ENCODE measurements around the gene RALGPS2. TPM values are rescaled to one million over a fixed set of nuclear protein-coding genes. Genes with fewer than 3 reads are reported as not detected.

The RALGPS2 gene
- total and polyA plus RNA-seq, 2 of the 8 experiments (the other 6 are each of a cell fraction or from before 2014, with no cell fraction given) = 6.7 to 38.0 TPM

DNA sequence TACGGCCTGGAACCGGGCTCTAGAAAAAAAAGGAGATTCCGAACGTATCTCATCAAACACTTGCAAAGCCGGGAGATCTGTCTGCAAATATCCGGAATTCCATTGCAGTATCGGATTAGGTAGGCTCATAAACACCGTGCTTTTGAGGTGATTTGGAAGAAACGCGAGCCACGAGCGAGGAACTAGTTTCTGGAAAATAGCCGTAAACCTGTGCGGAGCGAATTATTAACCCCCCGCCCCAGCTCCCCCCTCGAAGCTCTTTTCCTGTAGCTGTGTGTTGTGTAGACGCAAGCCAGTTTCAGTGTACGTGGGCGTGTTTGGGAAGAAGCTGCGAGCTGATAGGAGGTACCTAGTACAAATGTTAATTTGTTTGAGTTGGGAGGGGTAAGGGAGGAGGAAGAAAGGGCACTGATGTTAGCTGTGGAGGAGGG is 1.1 kb downstream of the RALGPS2 start:
- Histone ChIP-seq H3K14ac (ENCODE audit: insufficient read length) (no peak overlapping the region), H4K8ac (ENCODE audit: extremely low read depth, insufficient read depth, low read length) (peak overlapping the region; percentile 93; the same call in 1 of the 2 replicates), H3K4me2 (ENCODE audit: insufficient read depth in 1 of 2, low read depth in 2 of 2, low read length in 2 of 2) (peak overlapping the region; percentile 71 to 79), H3K23me2 (ENCODE audit: low read depth, low read length) (peaks cover 5% of the 10 kb centered on the region), H3K79me2 (ENCODE audit: control insufficient read depth in 1 of 2, insufficient read depth in 2 of 2, low read length in 2 of 2) (peaks cover 0 to 47% of the 10 kb centered on the region in 2 experiments; a peak in 2 of 4 replicates), H2BK20ac (ENCODE audit: low read length) (no peak overlapping the region), H3K4ac (replicated peaks; ENCODE audit: insufficient read length, low read depth, low read length) (peak overlapping the region; percentile 69), H2AK5ac (ENCODE audit: low read depth, low read length) (no peak overlapping the region), H3K4me3 (ENCODE audit: extremely low read depth in 1 of 4, insufficient read depth in 2 of 4, low read depth in 3 of 4, low read length in 4 of 4) (peak overlapping the region; percentile 63 to 89 (median 84)), H4K20me1 (replicated peaks in 1 of 2; ENCODE audit: control insufficient read depth in 1 of 2, insufficient read depth in 2 of 2, low read length in 2 of 2) (no peaks in the 10 kb centered on the region), H4K5ac (ENCODE audit: insufficient read length, low read depth, low read length) (peak overlapping the region; percentile 89), H4K91ac (replicated peaks; ENCODE audit: insufficient read length, low read length) (no peak overlapping the region), H3K56ac (replicated peaks; ENCODE audit: insufficient read length, low read depth, low read length) (no peak overlapping the region), H3K27me3 (replicated peaks in 1 of 4; ENCODE audit: control insufficient read depth in 3 of 4, extremely low read depth in 1 of 4, insufficient read depth in 3 of 4, low read length in 3 of 4) (no peaks in the 10 kb centered on the region), H3K9me3 (ENCODE audit: insufficient read depth in 2 of 2, low read depth in 1 of 2, low read length in 1 of 2) (no peaks in the 10 kb centered on the region), H3K4me1 (replicated peaks in 1 of 4; ENCODE audit: control insufficient read depth in 3 of 4, insufficient read depth in 4 of 4, low read length in 3 of 4) (peaks cover 0 to 4% (median 3%) of the 10 kb centered on the region in 4 experiments; a peak in 5 of 7 replicates), H2BK120ac (replicated peaks; ENCODE audit: low read depth, low read length) (no peak overlapping the region), H3K36me3 (ENCODE audit: control insufficient read depth in 2 of 4, insufficient read depth in 4 of 4, low read length in 3 of 4) (no peaks in the 10 kb centered on the region), H2BK15ac (ENCODE audit: low read length) (no peak overlapping the region), H2AFZ (ENCODE audit: low read length) (no peak overlapping the region), H3K23ac (ENCODE audit: insufficient read length) (no peak overlapping the region), H3K9ac (replicated peaks in 1 of 4; ENCODE audit: extremely low read depth in 1 of 4, low read depth in 3 of 4, low read length in 3 of 4) (peak overlapping the region; percentile 73 to 94 (median 87)), H2BK5ac (ENCODE audit: low read depth, low read length) (peak overlapping the region; percentile 94; the same call in 1 of the 2 replicates), H2BK12ac (ENCODE audit: low read depth, low read length) (peak overlapping the region; percentile 84; the same call in 1 of the 2 replicates), H3K79me1 (ENCODE audit: low read depth, low read length) (no peaks in the 10 kb centered on the region; the same call in 1 of the 2 replicates), H3K27ac (ENCODE audit: low read depth, low read length) (peak overlapping the region; percentile 83), H3K18ac (ENCODE audit: extremely low read depth, low read length) (no peak overlapping the region)
- WGBS, 2 experiments (ENCODE audit: extremely low coverage in 1 of 2, insufficient coverage in 1 of 2, insufficient read length in 1 of 2, insufficient replicate concordance in 2 of 2, low coverage in 1 of 2, low lambda C conversion rate in 2 of 2, missing lambda C conversion rate in 1 of 2) = 2% methylated on average over 19 of the region's 21 CpGs; no CpG with 5 or more reads in 1 of the 2 experiments
- FAIRE-seq (peak; percentile 90), DNase-seq (ENCODE audit: low read depth in 1 of 2, low spot score in 2 of 2) (peak in 1 of 2 experiments; percentile 76)
- CTCF ChIA-PET (ENCODE audit: partially characterized antibody) = interaction anchor here (0.6 to 1.7 kb wide), 8 partner anchors 23 to 276 kb away, joined by 3 to 7 read pairs (median 4); no protein-coding TSS in a partner anchor
- POLR2A ChIA-PET (ENCODE audit: partially characterized antibody) = interaction anchor here (0.9 to 2.9 kb wide), 4 partner anchors 11 to 277 kb away, joined by 3 to 21 read pairs (median 4); no protein-coding TSS in a partner anchor
- TF ChIP-seq TEAD4 (IDR thresholded peaks at IDR 0.05; ENCODE audit: low read depth, low read length) (no peak), SIN3A (conservative IDR thresholded peaks at IDR 0.05 in 1 of 2, IDR thresholded peaks at IDR 0.05 in 1 of 2; ENCODE audit: low read depth in 1 of 2, low read length in 2 of 2) (0 out of 4 replicates have a peak, but pooled peaks have one; percentile 15 to 53), POLR2A (IDR thresholded peaks at IDR 0.05; ENCODE audit: control extremely low read depth in 1 of 2, low read depth in 2 of 2, low read length in 2 of 2) (peak in 1 of 2 experiments; percentile 49; a peak in 2 of 3 replicates), EGR1 (IDR thresholded peaks at IDR 0.05; ENCODE audit: borderline replicate concordance, low read depth, low read length) (peak; percentile 90; the same call in 1 of the 2 replicates), ASH2L (IDR thresholded peaks at IDR 0.05; ENCODE audit: low read length) (peak; percentile 68), SRF (IDR thresholded peaks at IDR 0.05; ENCODE audit: low read depth, low read length) (no peak), TBP (IDR thresholded peaks at IDR 0.05; ENCODE audit: low read depth, low read length) (peak; percentile 31; the same call in 1 of the 2 replicates), SP1 (IDR thresholded peaks at IDR 0.05; ENCODE audit: low read depth, low read length) (0 out of 2 replicates have a peak, but pooled peaks have one; percentile 8), NRF1 (IDR thresholded peaks at IDR 0.05; ENCODE audit: low read depth, low read length) (no peak), BRCA1 (IDR thresholded peaks at IDR 0.05; ENCODE audit: low read depth, low read length) (no peak), POLR2AphosphoS5 (IDR thresholded peaks at IDR 0.05; ENCODE audit: low read depth, low read length) (peak; percentile 65)
- TF ChIP-seq, protein P1, sequence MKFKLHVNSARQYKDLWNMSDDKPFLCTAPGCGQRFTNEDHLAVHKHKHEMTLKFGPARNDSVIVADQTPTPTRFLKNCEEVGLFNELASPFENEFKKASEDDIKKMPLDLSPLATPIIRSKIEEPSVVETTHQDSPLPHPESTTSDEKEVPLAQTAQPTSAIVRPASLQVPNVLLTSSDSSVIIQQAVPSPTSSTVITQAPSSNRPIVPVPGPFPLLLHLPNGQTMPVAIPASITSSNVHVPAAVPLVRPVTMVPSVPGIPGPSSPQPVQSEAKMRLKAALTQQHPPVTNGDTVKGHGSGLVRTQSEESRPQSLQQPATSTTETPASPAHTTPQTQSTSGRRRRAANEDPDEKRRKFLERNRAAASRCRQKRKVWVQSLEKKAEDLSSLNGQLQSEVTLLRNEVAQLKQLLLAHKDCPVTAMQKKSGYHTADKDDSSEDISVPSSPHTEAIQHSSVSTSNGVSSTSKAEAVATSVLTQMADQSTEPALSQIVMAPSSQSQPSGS (IDR thresholded peaks at IDR 0.05; ENCODE audit: low read length) = no peak
